GM12801 (cell line): Measurements from ENCODE around the gene KCTD6.

Experiments used
- TF ChIP-seq, protein P1 (sequence below): IDR thresholded peaks from one replicate; pipeline ENCODE4 v1.5.1; 2011; ENCODE audit warnings: control low read depth; ENCODE audit not compliant: insufficient read length; ENCODE audit errors: extremely low read depth

Gene KCTD6

DNA sequence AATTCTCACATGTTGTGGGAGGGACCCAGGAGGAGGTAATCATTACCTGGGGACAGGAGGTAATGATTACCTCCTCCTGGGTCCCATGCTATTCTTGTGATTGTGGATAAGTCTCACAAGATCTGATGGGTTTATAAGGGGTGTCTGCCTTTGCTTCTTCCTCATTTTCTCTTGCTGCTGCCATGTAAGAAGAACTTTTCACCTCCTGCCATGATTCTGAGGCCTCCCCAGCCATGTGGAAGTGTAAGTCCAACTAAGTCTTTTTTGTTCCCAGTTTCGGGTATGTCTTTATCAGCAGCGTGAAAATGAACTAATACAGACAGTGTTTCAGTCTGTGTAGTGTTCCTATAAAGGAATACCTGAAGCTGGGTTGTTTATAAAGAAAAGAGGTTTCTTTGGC lies 13.1 kb upstream of the KCTD6 start:
- TF ChIP-seq, protein P1, sequence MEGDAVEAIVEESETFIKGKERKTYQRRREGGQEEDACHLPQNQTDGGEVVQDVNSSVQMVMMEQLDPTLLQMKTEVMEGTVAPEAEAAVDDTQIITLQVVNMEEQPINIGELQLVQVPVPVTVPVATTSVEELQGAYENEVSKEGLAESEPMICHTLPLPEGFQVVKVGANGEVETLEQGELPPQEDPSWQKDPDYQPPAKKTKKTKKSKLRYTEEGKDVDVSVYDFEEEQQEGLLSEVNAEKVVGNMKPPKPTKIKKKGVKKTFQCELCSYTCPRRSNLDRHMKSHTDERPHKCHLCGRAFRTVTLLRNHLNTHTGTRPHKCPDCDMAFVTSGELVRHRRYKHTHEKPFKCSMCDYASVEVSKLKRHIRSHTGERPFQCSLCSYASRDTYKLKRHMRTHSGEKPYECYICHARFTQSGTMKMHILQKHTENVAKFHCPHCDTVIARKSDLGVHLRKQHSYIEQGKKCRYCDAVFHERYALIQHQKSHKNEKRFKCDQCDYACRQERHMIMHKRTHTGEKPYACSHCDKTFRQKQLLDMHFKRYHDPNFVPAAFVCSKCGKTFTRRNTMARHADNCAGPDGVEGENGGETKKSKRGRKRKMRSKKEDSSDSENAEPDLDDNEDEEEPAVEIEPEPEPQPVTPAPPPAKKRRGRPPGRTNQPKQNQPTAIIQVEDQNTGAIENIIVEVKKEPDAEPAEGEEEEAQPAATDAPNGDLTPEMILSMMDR = no peak

DNA sequence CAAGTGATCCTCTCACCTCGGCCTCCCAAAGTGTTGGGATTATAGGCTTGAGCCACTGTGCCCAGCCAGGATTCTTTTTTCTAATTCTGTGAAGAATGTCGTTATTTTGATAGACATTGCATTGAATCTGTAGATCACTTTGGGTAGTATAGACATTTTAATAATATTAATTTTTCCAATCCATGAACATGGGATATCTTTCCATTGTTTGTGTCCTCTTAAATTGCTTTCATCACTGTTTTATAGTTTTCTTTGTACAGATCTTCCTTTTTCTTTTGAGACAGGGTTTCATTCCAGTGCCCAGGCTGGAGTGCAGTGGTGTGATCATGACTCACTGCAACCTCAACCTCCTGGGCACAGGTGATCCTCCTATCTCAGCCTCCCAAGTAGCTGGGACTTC lies 11.6 kb upstream of the KCTD6 start:
- TF ChIP-seq, protein P1 = no peak

DNA sequence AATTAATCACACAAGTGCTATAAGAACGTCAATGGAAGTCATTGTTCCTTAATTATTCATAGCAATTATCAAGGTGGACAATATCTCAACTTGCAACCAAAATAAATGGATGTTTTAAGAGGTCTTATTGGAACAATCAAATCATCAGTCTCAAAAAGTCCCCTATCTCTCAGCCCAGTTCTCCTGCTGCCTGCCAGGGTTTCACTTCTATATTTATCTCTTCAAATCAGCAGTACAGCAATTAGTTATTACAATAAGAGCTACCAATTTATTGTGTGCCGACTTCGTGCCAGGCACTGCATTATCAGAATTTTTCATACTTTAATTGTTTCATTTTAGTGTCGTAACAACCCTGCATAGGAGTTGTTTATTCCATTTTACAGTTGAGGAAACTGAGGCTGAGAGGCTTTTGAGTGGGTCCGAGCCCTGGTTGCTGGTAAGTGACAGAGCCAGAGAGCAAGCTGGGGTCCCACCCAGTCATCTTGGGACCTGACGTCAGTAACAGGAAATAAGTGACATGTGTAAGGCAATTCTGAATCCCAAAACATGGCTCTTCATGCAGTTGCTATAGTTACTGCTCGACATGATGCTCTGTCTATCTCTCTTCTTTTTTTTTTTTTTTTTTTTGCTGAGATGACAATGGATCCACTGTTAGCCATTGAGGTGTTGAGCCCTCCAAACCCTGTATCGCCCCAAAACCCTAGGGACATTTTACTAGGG lies 8.8 kb upstream of the KCTD6 start:
- TF ChIP-seq, protein P1 = no peak

DNA sequence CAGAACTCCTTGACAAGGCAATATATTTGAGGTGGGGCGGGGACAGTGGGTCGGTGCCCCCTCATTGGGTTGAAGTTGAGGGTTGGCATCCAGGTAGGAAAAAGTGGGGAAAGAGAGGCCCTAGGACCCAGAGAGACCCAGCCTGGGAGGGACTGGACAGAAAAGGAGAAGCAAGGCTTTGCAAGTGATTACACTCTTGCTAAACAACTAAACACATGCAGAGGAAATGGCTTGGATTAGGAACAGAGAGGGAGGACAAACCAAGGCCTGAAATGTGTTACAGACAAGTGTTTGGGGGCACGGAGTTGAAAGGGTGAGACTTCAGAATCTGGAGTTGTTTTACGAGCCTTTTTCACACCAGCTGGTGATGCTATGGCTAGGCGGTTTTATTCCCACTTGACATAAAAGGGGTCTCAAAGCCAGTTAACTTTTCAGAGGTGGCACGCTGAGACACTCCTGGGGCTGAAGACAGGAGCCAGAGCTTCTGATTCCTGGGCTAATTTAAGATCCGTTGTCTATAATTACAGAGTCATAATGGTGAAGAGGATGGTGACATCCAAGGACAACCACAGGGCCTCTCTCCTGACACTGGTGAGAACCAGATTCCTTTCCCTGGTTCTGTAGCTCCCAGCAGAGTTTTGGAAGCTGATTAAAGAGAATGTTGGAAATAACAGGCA lies 7.7 kb upstream of the KCTD6 start:
- TF ChIP-seq, protein P1 = no peak

DNA sequence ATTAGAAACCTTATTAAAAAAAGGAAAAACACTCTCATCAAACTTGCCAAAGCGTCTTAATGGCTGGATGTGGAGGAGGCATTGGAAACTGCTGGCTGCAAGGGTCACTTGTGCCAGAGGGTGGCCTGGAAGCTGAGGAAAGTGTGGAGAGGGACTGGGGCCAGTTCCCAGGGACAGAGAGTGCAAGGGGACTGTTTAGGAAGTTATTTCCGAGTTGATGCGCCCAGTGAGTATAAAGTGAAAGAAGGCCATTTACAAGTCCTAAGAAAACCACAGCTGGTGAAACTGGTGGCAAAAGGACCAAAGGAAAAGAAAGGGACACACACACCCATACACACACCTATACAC lies 7.2 kb upstream of the KCTD6 start:
- TF ChIP-seq, protein P1 = no peak

DNA sequence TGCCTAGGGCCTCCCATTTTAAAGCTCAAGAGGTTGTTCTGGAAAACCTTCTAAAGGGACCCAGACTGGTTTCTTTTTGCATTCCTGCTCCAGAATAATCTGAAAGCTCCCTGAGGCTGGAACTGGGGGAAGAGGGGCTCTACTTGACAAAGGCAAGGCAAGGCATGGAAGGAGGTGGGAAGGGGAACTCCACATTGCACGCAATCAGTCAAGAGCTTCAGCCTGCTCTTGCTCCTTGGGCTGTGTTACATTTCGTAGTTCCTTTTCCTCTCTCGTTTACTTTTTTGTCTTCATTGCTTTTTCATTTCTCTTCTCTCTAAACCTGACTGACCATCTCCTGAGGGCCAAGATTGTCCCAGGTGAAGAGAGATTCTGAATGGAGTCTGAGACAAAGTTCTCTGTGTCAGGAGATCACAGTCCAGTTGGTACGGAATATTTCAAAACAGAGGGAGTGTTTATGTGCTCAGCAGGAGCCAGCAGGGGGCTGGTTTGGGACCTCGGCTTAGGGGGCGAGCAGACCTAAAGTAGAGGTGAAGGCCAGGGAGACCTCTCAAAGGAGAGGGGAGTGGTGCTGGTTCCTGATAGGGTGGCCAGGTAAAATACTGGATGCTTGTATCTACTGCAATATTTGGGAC lies 6.0 kb upstream of the KCTD6 start:
- TF ChIP-seq, protein P1 = no peak

DNA sequence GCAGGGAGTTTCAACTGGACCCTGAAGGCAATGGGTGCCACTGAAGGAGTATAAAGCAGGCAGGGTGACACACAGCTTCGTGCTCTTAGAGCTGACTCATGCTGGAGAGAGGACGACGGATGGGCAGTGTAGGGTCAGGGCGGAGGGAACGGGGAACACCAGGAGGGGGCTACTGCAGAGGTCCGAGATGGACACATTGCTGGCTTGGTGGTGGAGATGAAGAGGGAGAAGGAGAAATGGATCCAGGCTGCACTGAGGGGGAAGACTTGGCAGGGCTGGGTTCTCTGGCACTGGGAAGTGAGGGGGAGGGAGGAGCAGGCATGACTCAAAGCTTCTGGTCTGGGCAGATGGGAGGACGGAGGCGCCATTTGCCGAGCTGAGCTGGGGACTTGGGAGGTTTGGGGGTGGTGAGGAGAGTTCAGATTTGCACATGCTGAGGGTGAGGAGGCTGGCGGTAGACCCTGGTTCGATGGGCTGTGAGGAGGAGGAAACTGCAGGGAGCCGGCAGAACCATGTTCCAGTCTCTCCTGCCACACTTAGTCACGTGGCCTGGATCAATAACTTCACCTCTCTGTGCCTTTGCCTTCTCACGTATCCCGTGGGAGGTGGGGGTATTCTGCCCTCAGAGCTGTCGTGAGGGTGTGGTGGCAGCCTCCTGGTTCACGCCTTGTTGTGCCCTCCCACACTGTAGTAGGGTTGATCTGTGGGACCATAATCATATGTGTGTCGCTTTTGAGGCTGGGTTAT lies 4.6 kb upstream of the KCTD6 start:
- TF ChIP-seq, protein P1 = no peak
